Esophagus muscularis mucosa (tissue), 3 donors: ENCODE results near the gene C4orf17.
"Not testable (repeated sequence)": the region's sequence is repeated elsewhere in the genome, so short reads cannot be mapped to it uniquely, and the experiment has no call there.

ENCODE experiments used
- EP300 ChIP-seq: sonication (generic); formaldehyde crosslinking; IDR thresholded peaks from one replicate; pipeline ENCODE4 v1.6.1; 2017; ENCODE audit warnings: antibody characterized with exemption
- TF ChIP-seq, protein P1 (sequence below), 3 experiments: fragments of 200-600 bp in 2 of 3; fragments of 450-650 bp in 1 of 3; sonication (generic) in 2 of 3; IDR thresholded peaks; one replicate each; pipeline ENCODE4 v1.5.1; 2017 to 2019; ENCODE audit warnings: antibody characterized with exemption in 3 of 3, mild to moderate bottlenecking in 2 of 3, moderate library complexity in 1 of 3

DNA sequence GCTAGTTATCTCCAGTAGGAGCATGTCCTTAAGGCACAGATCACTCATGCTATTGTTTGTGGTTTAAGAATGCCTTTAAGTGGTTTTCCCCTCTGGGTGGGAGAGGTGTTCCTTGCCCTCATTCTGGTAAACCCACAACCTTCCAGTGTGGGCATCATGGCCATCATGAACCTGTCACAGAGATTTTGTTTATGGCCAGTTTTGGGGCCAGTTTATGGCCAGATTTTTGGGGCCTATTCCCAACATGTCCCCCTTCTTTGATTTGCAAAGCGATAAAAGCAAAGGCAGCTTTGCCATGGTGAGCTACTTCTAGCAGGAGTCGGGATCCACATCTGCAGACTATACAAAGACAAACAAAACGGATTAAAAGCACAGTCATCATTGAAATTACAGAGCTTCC is 24.2 kb upstream of the C4orf17 start:
- TF ChIP-seq, protein P1, sequence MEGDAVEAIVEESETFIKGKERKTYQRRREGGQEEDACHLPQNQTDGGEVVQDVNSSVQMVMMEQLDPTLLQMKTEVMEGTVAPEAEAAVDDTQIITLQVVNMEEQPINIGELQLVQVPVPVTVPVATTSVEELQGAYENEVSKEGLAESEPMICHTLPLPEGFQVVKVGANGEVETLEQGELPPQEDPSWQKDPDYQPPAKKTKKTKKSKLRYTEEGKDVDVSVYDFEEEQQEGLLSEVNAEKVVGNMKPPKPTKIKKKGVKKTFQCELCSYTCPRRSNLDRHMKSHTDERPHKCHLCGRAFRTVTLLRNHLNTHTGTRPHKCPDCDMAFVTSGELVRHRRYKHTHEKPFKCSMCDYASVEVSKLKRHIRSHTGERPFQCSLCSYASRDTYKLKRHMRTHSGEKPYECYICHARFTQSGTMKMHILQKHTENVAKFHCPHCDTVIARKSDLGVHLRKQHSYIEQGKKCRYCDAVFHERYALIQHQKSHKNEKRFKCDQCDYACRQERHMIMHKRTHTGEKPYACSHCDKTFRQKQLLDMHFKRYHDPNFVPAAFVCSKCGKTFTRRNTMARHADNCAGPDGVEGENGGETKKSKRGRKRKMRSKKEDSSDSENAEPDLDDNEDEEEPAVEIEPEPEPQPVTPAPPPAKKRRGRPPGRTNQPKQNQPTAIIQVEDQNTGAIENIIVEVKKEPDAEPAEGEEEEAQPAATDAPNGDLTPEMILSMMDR (IDR thresholded peaks at IDR 0.05) = not testable (repeated sequence)
- TF ChIP-seq EP300 = not testable (repeated sequence)
